Gastrocnemius medialis (tissue), 4 donors: ENCODE data around the gene PATE2. TPM values are rescaled to one million over a fixed set of nuclear protein-coding genes. Genes with fewer than 3 reads are reported as not detected.

Source experiments
- ATAC-seq, 2 donors: fragments of 150-250 bp; one replicate each; pipeline ENCODE4 v1.9.1; 2016
- DNase-seq, 2 donors: peaks; one replicate each; pipeline ENCODE4 v3.0.0-alpha.2; 2019
- H3K27ac ChIP-seq, 4 donors: fragments of 200-600 bp; sonication (generic); 1 replicate in 1 of 4; 2 replicates in 3 of 4; pipeline ENCODE4 v1.5.1; 2016 to 2018; ENCODE audit warnings: mild to moderate bottlenecking in 2 of 4, moderate library complexity in 1 of 4
- H3K27me3 ChIP-seq, 3 donors: fragments of 200-600 bp; sonication (generic) in 2 of 3; 1 replicate in 1 of 3; 2 replicates in 2 of 3; pipeline versions ENCODE4 v1.5.1 to v1.6.0; 2016 to 2019; ENCODE audit warnings: mild to moderate bottlenecking in 1 of 3, moderate library complexity in 1 of 3
- H3K36me3 ChIP-seq, 2 donors: fragments of 200-600 bp; sonication (generic) in 1 of 2; one replicate each; pipeline ENCODE4 v1.5.1; 2017 to 2018
- H3K4me1 ChIP-seq, 2 donors: fragments of 200-600 bp; sonication (generic) in 1 of 2; one replicate each; pipeline ENCODE4 v1.5.1; 2016 to 2017; ENCODE audit warnings: mild to moderate bottlenecking in 2 of 2
- H3K4me3 ChIP-seq, 4 donors: fragments of 200-600 bp; sonication (generic) in 3 of 4; 1 replicate in 1 of 4; 2 replicates in 3 of 4; pipeline ENCODE4 v1.5.1; 2016 to 2019; ENCODE audit warnings: mild to moderate bottlenecking in 2 of 4
- H3K9me3 ChIP-seq, 3 donors: fragments of 200-600 bp; sonication (generic) in 2 of 3; 1 replicate in 1 of 3; 2 replicates in 2 of 3; pipeline ENCODE4 v1.5.1; 2016 to 2019
- CTCF ChIP-seq, 5 experiments: fragments of 450-650 bp in 3 of 5; fragments of 200-600 bp in 2 of 5; sonication (generic) in 2 of 5; IDR thresholded peaks in 4 of 5; conservative IDR thresholded peaks in 1 of 5; 1 replicate in 4 of 5; 2 replicates in 1 of 5; pipeline ENCODE4 v1.5.1; 2016 to 2019; ENCODE audit warnings: antibody characterized with exemption in 5 of 5, mild to moderate bottlenecking in 3 of 5, moderate library complexity in 3 of 5
- POLR2A ChIP-seq, 2 donors: fragments of 450-650 bp; IDR thresholded peaks; one replicate each; pipeline ENCODE4 v1.6.1; 2017; ENCODE audit warnings: antibody characterized with exemption in 2 of 2, mild to moderate bottlenecking in 2 of 2, moderate library complexity in 2 of 2
- in situ Hi-C, 4 donors: fragments of 200-750 bp; cut with MboI; loops; one replicate each; pipeline versions ENCODE4 v1.15.0 to v1.8.0; 2017; ENCODE audit warnings: low sequenced_read_pairs in 4 of 4
- intact Hi-C: fragments of 100-400 bp; cut with DNase I; formaldehyde crosslinking; loops from one replicate; pipeline ENCODE4 v1.15.1; 2023; ENCODE audit warnings: low total_unique reads
- total RNA-seq, 4 donors: library from RNA; depleted of rRNA; stranded (reverse); fragments of >200 nt; gene quantifications; one replicate each; pipeline versions ENCODE4 v1.1.0 to v1.2.3, GENCODE V29; 2016

PATE2 gene
- total RNA-seq: not detected

GRCh38 chr11:125778728-125779127 lies at the start of gene PATE2:
Gene PATE2 (minus strand): TSS chr11:125778828. CDS start chr11:125778773, 55 bp downstream.
- no peaks in the 10 kb centered on the region for H3K27me3 ChIP-seq
- DNase-seq (no peak), ATAC-seq (no peak)
- H3K4me1 ChIP-seq: no peaks in the 10 kb centered on the region
- H3K9me3 ChIP-seq: no peaks in the 10 kb centered on the region
- intact Hi-C loops: no loop called here
- no peak within 1 kb of the TSS for H3K27ac ChIP-seq
- no peak within 1 kb of the TSS for H3K4me3 ChIP-seq
- in situ Hi-C loops: no loop called here
- no peaks in the 10 kb centered on the region for H3K36me3 ChIP-seq
- TF ChIP-seq POLR2A (IDR thresholded peaks at IDR 0.05) (no peak), CTCF (IDR thresholded peaks at IDR 0.05 in 4 of 5, conservative IDR thresholded peaks at IDR 0.05 in 1 of 5) (no peak)

- no peaks in the 10 kb centered on the region for H3K36me3 ChIP-seq
- no peaks in the 10 kb centered on the region for H3K4me1 ChIP-seq
- no peaks in the 10 kb centered on the region for H3K27me3 ChIP-seq
- ATAC-seq (no peak), DNase-seq (no peak)
- intact Hi-C loops: no loop called here
- H3K9me3 ChIP-seq: no peaks in the 10 kb centered on the region
- in situ Hi-C loops: no loop called here
- H3K4me3 ChIP-seq: no peak overlapping the region
- no peak overlapping the region for H3K27ac ChIP-seq
- TF ChIP-seq CTCF (IDR thresholded peaks at IDR 0.05 in 4 of 5, conservative IDR thresholded peaks at IDR 0.05 in 1 of 5) (no peak), POLR2A (IDR thresholded peaks at IDR 0.05) (no peak)
These were observed 29.3 kb upstream of the PATE2 start for GRCh38 chr11:125807909-125808308.

- in situ Hi-C loops: no loop called here
- Histone ChIP-seq H3K27me3 (no peaks in the 10 kb centered on the region), H3K27ac (no peak overlapping the region), H3K9me3 (no peaks in the 10 kb centered on the region), H3K36me3 (no peaks in the 10 kb centered on the region), H3K4me1 (no peaks in the 10 kb centered on the region), H3K4me3 (no peak overlapping the region)
- ATAC-seq (no peak), DNase-seq (no peak)
- intact Hi-C loops: no loop called here
- TF ChIP-seq CTCF (IDR thresholded peaks at IDR 0.05 in 4 of 5, conservative IDR thresholded peaks at IDR 0.05 in 1 of 5) (no peak), POLR2A (IDR thresholded peaks at IDR 0.05) (no peak)
These were observed 23.8 kb upstream of the PATE2 start for GRCh38 chr11:125802387-125802786.

- DNase-seq (no peak), ATAC-seq (no peak)
- no peak overlapping the region for H3K27ac ChIP-seq
- in situ Hi-C loops (no loop called here), intact Hi-C loops (no loop called here)
- H3K9me3 ChIP-seq: no peaks in the 10 kb centered on the region
- no peaks in the 10 kb centered on the region for H3K4me1 ChIP-seq
- no peaks in the 10 kb centered on the region for H3K27me3 ChIP-seq
- no peak overlapping the region for H3K4me3 ChIP-seq
- H3K36me3 ChIP-seq: no peaks in the 10 kb centered on the region
- TF ChIP-seq POLR2A (IDR thresholded peaks at IDR 0.05) (no peak), CTCF (IDR thresholded peaks at IDR 0.05 in 4 of 5, conservative IDR thresholded peaks at IDR 0.05 in 1 of 5) (no peak)
These were observed 21.2 kb upstream of the PATE2 start for GRCh38 chr11:125799808-125800207.

GRCh38 chr11:125797641-125798040 lies 19.0 kb upstream of the PATE2 start:
- DNase-seq (no peak), ATAC-seq (no peak)
- H3K36me3 ChIP-seq: no peaks in the 10 kb centered on the region
- H3K27me3 ChIP-seq: no peaks in the 10 kb centered on the region
- no peaks in the 10 kb centered on the region for H3K4me1 ChIP-seq
- in situ Hi-C loops (no loop called here), intact Hi-C loops (no loop called here)
- TF ChIP-seq POLR2A (IDR thresholded peaks at IDR 0.05): no peak
- no peak for TF ChIP-seq CTCF (IDR thresholded peaks at IDR 0.05 in 4 of 5, conservative IDR thresholded peaks at IDR 0.05 in 1 of 5)
- H3K27ac ChIP-seq: no peak overlapping the region
- peaks cover 0 to 4% (median 0%) of the 10 kb centered on the region in 3 donors for H3K9me3 ChIP-seq
- H3K4me3 ChIP-seq: no peak overlapping the region
